AG08396 (cell line): ENCODE measurements around the gene ZNF816.
"Not testable (repeated sequence)": the region's sequence is repeated elsewhere in the genome, so short reads cannot be mapped to it uniquely, and the experiment has no call there.

Experiments used
- DNase-seq: peaks from one replicate; pipeline ENCODE4 v3.0.0; 2012; ENCODE audit warnings: low spot score, mixed read lengths

The ZNF816 gene

DNA sequence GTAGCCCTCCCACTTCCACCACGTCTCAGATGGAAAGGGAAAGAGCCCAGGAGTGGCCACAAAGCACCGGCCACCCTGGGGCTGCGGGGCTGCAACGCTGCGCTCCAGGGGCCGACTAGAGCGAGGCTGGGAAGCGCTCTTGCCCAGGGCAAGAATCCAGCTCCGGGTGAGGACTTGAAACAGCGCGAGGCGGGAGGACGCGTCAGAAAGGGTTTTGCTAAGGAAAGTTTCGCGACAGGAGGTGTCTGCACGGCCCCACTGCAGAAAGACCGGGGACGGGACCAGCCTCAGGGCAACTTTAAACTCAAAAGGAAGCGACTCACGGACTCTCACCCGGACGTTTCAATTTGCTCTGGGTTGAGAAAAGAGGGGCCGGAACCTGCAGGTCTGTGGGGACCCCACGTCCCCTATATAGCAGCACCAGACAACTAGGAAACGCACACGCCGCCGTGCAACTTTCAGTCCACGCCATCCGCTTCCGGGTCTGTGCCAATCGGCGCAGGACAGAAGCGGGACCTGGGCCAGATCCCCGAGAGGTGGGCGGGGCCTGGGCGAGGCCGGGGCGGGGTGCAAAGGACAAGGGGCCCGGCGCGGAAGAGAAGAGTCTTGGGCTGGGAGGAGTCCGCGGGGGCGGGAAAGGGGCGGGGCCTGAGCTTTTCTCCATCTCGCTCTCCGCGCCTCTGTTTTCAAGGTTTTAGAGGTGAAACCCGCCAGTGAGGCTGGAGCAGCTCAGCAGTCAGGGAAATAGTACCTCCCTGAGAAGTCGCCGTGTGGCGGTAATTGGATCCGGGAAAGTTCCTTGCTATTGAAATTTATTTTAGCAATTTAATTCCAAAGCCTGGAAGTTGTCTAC lies at the start of gene ZNF816:
Gene ZNF816 (minus strand): TSS at position 488 of the 853 bp plus-strand sequence. CDS start 6,792 bp downstream, outside the sequence.
- peak; percentile 96 for DNase-seq

DNA sequence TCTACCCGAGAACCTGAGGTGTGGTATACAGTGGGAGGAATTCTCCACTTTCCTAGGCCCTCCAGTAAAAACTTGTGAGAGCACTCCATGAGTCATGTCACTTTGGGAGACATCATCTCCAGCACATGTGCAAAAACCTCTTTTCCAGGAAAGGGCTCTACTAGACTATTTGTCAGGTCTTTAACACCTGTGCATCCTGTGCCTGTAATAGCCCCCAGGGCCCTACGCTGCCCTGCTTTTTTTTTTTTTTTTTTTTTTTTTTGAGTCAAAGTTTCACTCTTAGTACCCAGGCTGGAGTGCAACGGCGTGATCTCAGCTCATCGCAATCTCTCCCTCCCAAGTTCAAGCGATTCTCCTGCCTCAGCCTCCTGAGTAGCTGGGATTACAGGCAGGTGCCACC lies 49.3 kb upstream of the ZNF816 start:
- DNase-seq, result no peak

DNA sequence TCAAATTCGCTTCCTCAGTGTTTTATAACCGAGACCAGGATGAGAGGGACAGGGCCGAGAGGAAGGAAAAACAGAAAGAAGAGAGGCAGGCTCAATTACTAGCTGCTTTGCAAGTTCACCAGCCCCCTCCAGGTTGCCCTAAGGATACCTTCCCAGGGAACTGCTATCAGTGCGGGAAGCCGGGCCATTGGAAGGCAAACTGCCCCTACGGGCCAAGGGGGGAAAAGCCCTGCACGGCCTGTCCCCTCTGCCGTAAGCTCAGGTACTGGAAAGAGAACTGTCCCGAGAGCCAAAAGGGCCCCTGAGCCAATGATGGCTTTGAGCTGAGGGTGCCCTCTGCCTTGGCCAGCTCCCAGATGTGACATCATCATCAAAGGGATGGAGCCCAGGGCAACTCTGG lies 47.8 kb upstream of the ZNF816 start:
- DNase-seq, result no peak

DNA sequence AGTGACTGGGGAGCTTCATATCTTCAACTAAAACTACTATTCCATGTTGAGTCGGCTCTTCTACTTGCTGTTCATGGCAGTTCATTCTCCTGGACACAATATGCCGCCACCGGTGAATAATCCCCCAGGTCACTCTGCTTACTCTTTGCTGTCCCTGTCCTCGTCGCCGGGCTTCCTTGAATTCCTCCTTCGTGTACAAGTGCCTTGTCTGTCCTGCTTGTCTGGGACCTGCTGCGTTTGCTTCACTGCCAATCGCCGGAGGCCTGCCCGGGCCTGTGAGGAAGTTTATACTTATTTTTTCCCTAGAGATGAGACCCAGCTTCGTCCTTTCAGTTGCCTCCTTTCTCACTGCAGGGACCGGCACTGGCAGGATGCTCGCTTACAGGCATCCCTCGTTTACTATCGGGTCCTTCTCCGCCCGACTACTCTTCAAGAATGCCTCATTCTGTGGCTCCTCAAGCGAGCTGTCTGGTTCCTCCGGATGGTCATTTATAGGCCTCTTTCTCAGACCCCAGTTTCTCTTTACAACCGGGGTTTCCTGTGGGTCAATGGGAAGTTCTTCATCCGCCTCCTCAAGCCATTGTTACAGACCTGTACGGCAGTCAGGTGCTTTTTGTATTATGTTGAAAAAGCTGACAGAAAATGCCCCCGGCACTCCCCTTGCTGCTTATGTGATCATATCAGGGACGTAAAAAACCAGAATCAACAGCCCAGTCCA lies 45.5 kb upstream of the ZNF816 start:
- no peak for DNase-seq

DNA sequence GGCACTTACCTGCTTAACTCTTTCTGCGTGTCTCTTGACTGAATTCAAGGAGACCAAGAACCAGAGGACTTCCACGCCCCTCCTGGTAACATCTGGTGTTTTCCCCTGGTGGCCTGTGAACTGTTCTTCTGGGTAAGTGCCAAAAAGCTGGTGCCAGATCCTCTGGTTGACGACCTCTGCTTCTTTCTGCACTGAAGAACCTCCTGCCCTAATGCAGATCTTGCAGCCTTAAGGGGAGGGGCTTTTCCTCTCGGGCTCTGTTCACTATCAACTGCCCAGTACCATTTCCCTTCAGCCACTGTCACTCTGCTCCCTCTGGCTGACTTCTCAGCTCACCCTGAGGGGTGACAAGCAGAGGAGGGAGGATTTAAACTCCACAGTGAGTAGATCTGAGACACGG lies 44.9 kb upstream of the ZNF816 start:
- DNase-seq, result no peak

DNA sequence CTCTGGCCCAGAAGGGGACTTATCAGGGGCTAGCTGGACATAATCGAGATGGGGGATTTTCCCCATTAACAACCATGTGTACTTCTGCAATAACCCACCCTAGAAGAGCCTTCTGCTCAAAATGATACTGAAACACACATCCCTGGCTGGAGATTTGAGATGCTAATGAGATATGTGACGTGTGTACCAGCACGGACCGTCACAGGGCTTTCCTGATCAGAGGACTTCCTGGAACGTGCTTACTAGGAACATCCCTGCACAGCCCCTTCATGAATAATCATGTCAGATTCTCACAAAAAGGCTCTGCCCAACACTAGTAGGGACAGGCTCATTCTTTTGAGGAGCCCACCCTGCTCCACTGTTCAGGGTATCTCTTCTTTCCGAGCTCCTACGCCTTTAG lies 44.5 kb upstream of the ZNF816 start:
- DNase-seq, result no peak

DNA sequence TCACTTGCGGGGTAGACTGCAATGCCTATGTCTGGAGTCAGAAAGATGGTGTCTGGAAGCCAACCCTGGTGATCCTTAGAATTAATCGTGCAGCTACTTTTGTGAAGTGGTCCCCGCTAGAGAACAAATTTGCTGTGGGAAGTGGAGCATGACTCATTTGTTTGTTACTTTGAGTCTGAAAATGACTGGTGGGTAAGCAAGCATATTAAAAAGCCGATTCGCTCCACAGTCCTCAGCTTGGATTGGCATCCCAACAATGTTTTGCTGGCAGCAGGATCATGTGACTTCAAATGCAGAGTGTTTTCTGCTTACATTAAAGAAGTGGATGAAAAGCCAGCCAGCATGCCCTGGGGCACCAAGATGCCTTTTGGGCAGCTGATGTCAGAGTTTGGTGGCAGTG lies 41.6 kb upstream of the ZNF816 start:
- DNase-seq, result no peak

DNA sequence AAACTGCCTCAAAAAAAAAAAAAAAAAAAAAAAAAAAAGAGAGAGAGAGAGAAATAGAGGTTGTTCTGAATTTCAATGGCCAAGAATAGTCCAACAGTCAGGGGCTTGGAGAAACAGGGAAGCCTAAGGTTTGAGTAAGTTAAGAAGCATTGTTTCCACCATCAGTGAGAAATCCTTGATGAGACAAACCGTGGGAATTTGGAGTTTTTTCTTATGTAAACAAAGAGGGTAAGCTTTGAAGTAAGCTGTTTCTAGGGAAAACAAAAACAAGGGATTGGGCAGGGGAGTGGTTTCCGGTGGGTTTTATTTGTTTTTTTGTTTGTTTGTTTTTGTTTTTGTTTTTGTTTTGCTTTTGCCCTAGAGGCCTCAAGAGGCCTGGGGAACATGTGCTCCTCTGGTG lies 39.8 kb upstream of the ZNF816 start:
- no peak for DNase-seq

DNA sequence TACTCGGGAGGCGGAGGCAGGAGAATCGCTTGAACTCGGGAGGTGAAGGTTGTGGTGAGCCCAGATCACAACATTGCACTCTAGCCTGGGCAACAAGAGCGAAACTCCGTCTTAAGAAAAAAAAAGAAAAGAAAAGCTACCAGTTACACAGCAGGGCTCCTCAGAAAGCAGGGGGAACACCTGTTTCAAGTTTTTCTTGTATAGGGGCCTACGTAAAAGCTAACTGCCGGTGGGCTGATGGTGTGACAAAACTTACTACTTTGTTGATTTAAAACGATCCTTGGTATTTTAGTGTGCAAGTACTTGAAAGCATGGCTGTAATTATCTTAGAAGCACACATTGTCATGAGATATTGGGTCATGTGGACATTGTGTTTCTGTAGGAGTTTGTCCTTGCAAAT lies 35.3 kb upstream of the ZNF816 start:
- DNase-seq, result no peak

DNA sequence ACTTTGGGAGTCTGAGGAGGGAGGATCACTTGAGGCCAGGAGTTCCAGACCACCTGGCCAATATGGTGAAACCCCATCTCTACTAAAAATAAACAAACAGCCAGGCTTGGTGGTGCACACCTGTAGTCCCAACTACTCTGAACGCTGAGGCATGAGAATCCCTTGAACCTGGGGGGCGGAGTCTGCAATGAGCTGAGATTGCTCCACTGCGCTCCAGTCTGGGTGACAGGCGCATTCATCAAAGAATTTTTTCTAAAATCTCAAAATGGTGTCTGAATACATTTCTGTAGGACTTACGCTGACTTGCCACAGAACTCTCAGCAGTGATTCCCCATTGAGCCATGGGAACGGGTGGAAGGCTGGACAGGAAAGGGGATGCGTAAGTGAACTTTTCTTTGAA lies 33.0 kb upstream of the ZNF816 start:
- no peak for DNase-seq

DNA sequence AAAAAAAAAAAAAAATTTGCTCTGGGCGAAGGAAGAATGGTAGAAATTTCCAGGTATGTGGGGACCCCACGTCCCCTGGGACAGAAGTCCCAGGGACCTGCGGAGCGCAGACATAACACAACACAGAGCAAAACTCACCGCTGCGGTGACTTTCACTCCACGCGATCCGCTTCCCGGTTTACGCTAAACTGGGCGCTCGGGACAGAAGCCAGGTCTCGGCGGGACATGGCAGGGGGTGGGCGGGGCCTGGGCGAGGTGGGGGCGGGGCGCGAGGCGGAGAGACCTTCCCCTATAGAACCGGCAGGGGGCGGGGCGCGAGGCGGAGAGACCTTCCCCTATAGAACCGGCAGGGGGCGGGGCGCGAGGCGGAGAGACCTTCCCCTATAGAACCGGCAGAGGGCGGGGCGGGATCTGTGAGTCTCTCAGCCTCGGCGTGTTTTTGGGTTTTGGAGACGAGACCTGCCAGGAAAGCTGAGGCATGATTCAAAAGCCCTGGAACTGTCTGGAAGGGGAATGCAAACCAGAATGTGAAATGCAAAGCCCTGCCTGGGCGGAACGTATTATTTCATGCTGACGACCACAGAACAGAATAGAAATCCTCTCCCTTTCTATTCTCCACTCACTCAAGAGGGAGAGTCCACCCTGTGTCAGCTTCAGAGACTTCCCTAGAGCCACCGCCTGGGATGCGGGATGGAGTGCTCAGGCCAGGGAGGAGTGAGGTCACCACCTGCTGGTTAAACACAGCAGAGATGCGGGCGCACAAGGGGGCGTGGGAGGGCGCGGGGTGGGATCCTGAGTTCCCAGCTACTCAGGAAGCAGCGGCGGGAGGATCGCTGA lies 30.9 kb upstream of the ZNF816 start:
- peak; percentile 89 for DNase-seq

DNA sequence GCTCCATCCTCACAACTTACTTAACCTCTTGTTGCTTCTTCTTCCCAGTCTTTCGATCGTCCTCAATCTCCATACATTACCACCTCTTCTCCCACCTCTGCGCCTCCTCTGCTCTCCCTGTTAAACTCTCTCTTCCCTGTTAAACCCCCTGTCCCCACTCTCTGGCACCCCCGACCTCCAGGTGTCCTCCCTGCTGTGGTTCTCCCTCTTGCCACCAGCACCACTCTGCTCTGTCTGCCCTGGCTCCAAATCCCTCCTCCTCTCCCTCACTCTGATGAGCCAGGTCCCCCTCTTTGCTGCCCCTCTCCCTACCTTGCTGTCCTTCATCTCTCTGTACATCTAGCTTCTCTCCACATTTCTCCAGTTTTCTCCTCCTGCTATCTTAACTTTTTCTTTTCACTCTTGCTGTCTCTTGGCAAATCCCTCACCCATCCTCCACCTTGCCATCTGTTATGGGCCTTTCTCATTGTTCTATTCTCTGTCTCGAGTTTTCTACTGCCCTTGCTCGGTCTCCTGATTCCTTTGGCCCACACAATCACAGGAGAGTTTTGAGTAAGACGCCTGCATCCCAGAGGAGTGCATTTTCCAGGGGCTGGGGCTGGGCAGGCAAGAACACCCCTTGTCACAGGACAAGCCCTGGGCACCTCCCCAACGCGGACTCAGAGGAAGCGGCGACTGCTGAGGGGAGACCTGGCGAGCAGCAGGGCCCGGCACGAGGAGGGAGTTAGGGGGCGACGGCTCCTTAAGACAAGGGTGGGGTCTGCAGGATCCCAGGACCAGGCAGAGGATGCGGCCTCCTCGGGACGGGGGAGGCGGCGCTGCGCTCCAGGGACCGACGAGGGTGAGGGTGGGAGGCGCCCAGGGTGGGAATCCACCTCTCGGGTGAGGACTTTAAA lies 29.7 kb upstream of the ZNF816 start:
- peak; percentile 16 for DNase-seq

DNA sequence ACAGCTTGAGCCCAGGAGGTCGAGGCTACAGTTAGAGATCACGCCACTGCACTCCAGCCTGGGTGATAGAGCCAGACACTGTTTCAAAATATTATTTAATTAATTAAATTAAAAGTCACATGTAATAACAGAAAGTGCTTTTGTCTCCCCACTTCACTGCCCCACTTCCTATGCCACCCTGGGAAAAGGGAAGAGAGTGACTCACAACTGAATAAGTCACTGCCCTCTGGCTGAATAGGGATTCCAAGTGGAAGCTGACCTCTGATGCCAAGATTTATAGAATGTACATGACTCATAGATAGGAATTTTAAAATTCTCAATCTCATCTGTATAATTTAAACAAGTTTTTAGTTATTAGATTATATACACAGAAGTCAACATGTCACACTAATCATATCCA lies 28.8 kb upstream of the ZNF816 start:
- peak; percentile 36 for DNase-seq

DNA sequence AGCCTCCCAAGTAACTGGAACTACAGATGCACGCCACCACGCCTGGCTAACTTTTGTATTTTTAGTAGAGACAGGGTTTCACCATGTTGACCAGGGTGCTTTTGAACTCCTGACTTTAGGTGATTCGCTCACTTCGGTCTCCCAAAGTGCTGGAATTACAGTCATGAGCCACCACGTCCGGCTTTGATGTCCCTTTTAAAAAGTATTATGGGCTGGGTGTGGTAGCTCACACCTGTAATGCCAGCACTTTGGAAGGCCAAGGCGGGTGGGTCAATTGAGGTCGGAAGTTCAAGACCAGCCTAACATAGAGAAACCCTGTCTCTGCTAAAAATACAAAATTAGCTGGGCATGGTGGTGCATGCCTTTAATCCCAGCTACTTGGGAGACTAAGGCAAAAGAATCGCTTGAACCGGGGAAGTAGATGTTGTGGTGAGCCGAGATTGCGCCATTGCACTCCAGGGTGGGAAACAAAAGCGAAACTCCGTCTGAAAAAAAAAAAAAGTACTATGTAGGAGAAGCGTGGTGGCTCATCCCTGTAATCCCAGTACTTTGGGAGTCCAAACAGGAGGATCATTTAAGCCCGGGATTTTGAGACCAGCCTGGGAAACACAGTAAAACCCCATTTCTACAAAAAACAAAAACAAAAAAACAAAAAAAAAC lies 28.2 kb upstream of the ZNF816 start:
- no peak for DNase-seq

DNA sequence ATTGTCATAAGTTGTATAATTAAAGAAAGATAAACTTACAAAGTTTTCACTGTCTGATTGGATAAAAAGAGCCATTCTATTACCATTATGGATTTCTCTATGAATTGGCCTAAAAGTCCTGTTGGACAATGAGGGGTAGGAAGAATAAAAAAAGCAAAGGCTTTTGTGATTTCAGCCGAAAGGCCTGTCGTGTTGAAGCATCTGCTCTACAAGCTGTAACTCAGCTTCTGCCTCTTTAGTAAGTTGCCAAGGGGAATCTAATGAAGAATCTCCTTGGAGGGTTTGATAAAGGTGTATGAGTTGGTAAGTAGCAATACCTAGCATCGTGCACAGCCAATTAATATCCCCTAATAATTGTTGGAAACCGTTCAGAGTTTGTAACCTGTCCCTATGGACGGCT lies 25.8 kb upstream of the ZNF816 start:
- no peak for DNase-seq

DNA sequence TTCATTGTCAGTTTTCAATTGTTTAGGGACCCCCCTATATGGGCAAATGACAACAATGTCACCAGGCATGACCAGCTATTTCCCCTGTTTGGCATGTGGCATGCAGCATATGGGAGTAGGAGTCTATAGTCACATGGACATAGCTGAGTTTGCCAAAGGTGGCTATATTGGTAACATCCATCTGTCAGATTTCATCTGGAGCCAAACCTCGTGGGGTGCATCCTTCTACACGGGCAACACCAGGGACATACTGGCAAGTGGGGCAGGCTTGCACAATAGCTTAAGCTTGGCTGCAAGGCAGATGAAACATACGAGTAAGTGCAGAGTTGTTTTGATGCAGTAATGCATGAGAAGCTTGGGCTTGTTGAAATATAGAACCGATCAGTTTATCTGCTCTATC lies 24.5 kb upstream of the ZNF816 start:
- DNase-seq, result no peak

DNA sequence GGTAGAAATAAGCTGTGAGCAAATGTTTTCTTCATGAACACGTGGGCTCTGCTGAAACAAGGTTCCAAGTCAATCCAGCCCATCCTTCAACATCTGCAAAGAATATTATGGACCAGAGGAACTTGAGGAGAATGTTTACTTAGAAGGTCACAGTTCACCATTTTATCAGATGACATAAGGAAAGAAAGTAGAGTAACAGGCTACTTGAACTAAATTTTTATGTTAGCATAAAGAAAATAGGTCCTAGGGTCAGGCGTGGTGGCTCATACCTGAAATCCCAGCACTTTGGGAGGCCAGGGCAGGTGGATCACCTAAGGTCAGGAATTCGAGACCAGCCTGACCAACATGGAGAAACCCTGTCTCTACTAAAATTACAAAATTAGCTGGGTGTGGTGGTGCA lies 20.5 kb upstream of the ZNF816 start:
- not testable (repeated sequence) for DNase-seq

DNA sequence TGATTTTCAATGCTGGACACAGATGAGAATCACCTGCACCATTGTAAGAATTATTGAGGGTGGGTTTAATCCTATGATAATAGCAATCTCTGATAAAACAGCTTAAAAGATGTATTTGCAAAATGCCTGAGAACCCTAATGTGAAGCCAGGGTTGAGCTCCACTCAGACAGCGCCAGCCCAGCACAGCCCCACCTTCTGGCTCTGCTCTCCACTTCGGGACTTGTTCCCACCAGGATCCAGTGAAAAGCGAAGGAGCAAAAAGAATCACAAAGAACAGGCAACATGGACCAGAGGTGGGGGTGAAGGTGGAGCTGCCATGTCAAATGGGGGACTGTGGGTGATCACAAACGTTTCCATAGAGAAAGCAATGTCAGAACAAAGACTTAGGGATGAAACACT lies 18.6 kb upstream of the ZNF816 start:
- DNase-seq, result no peak

DNA sequence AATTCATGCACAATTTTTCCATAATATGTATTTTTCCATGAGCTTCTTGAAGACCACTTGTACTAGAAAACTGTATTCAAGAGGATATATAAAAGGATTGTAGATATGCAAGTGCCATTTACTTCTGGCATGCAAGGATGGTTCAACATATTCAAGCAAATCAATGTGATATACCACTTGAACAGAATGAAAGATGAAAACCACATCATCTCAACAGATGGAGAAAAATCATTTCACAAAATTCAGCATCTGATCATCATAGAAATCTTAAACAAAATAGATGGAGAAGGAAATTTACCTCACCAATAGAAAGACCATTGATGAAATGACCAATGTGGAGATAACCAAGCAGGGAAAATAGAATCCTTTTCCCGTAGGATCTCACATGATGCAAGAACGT lies 5.1 kb upstream of the ZNF816 start:
- DNase-seq, result no peak

DNA sequence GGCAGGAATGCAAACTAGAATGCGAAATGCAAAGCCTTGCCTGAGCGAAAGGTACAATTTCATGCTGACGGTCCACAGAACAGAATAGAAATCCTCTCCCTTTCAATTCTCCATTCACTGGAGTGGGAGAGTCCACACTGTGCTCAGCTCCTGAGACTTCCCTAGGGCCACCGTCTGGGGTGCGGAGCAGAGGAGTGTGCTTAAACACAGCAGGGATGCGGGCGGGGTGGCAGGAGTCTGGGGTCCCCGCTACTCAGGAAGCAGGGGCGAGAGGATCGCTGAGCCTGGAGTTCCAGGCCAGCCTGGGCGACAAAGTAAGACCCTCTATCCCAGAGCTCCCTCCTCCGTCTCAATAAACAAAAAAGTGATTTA lies 552 bp upstream of the ZNF816 start:
- DNase-seq, result peak; percentile 16

DNA sequence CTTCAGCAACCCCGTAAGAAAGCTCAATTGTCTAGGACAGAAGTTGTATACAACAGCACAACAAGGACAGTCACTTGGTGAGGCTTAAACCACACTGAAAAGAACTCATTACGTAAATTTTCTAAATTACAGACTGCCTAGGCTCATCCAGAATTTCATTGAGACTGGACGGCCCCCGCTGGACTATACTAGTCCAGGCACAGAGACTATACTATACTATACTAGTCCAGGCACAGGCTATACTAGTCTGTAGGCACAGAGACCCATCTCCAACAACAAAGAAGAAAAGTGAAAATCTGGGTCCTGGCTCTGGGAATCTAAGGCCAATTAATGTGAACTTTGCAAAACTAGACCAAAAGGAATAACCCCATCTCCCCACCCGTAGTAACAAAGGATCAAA lies 700 bp downstream of the ZNF816 start:
- DNase-seq, result no peak
